GM19468 (cell line): ENCODE data around the gene OR6C4.
"Not testable (repeated sequence)": the region's sequence is repeated elsewhere in the genome, so short reads cannot be mapped to it uniquely, and the experiment has no call there.

ENCODE experiments used
- ATAC-seq: cut with Tn5 transposase; IDR thresholded peaks from one replicate; pipeline ENCODE4 v1.9.1; 2021; ENCODE audit warnings: mild to moderate bottlenecking, moderate library complexity, moderate number of reproducible peaks; ENCODE audit not compliant: unreplicated experiment; ENCODE audit errors: extremely low read depth

The OR6C4 gene

GRCh38 chr12:55549302-55549701 lies at the start of gene OR6C4:
Gene OR6C4, plus strand, starts transcription at chr12:55549602. Its CDS starts 1,625 bp downstream, at chr12:55551227.
- no peak for ATAC-seq

- no peak for ATAC-seq
Observed at GRCh38 chr12:55499810-55500252, 49.6 kb upstream of the OR6C4 start.

GRCh38 chr12:55501601-55502000 lies 47.8 kb upstream of the OR6C4 start:
- no peak for ATAC-seq

GRCh38 chr12:55515696-55516095 lies 33.7 kb upstream of the OR6C4 start:
- no peak for ATAC-seq

GRCh38 chr12:55516391-55516790 lies 33.0 kb upstream of the OR6C4 start:
- no peak for ATAC-seq

GRCh38 chr12:55548235-55548634 lies 1.2 kb upstream of the OR6C4 start:
- not testable (repeated sequence) for ATAC-seq

GRCh38 chr12:55548756-55549155 lies 646 bp upstream of the OR6C4 start:
- no peak for ATAC-seq

- ATAC-seq: no peak
Observed at GRCh38 chr12:55554296-55554695, 4.9 kb downstream of the OR6C4 start.

GRCh38 chr12:55570060-55570459 lies 20.7 kb downstream of the OR6C4 start:
- not testable (repeated sequence) for ATAC-seq

GRCh38 chr12:55570689-55571088 lies 21.3 kb downstream of the OR6C4 start:
- ATAC-seq: not testable (repeated sequence)

GRCh38 chr12:55572168-55572567 lies 22.8 kb downstream of the OR6C4 start, which contains the start of gene OR2AP1:
Gene OR2AP1, plus strand, starts transcription at chr12:55572468. Its CDS starts 1,947 bp downstream, at chr12:55574415.
- ATAC-seq: no peak

- ATAC-seq: no peak
Observed at GRCh38 chr12:55582066-55582465, 32.7 kb downstream of the OR6C4 start.

- no peak for ATAC-seq
Observed at GRCh38 chr12:55585817-55586216, 36.4 kb downstream of the OR6C4 start.

GRCh38 chr12:55590152-55590551 lies 40.8 kb downstream of the OR6C4 start:
- ATAC-seq: not testable (repeated sequence)
